CD4-positive, alpha-beta T cell treated with Interleukin-17A for 4 hours (primary cell): ENCODE data around the gene SERPINE1.
"Not testable (repeated sequence)": the region's sequence is repeated elsewhere in the genome, so short reads cannot be mapped to it uniquely, and the experiment has no call there.

Experiments
- DNase-seq: peaks from one replicate; pipeline ENCODE4 v3.0.0-alpha.2; 2020; ENCODE audit warnings: mixed read lengths

Gene SERPINE1

DNA sequence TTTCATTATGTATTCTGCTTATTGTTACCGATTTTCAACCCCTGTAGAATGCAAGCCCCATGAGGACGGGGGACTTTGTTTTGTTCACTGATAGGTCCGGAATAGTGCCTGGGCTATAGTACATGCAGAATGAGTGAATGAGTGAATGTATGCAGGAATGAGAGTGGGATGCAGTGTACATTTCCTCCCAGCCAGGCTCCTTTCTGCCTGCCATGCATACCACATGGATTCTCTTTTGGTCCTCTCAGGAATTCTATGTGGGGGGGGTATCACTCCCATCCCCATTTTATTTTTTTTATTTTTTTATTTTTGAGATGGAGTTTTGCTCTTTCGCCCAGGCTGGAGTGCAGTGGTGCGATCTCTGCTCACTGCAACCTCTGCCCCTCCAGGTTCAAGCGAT is 24.9 kb upstream of the SERPINE1 start:
- no peak for DNase-seq

- not testable (repeated sequence) for DNase-seq
These were observed 23.2 kb upstream of the SERPINE1 start for GRCh38 chr7:101103701-101104100.

- DNase-seq: no peak
These were observed 22.7 kb upstream of the SERPINE1 start for GRCh38 chr7:101104193-101104713.

DNA sequence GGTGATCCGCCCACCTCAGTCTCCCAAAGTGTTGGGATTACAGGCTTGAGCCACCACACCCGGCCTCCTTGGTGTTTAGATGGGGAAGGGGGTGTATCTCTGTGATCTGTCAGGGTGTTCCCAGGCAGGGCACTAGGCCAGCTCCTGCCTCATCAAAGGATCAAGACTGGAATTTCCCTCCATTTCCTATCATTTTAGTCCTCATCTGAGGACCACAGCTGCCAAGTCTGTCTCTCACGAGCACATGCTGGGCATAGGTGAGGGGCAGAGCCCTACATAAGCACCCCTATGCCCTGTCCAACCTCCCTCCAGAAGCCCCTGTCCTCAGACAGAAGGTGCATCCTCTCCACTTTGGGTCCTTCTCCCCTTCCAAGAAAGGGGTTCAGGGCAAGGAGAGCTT is 22.1 kb upstream of the SERPINE1 start:
- no peak for DNase-seq

- not testable (repeated sequence) for DNase-seq
These were observed 21.7 kb upstream of the SERPINE1 start for GRCh38 chr7:101105248-101105647.

GRCh38 chr7:101106386-101106785 is 20.5 kb upstream of the SERPINE1 start:
- no peak for DNase-seq

- DNase-seq: no peak
These were observed 18.5 kb upstream of the SERPINE1 start for GRCh38 chr7:101108330-101108857.

DNA sequence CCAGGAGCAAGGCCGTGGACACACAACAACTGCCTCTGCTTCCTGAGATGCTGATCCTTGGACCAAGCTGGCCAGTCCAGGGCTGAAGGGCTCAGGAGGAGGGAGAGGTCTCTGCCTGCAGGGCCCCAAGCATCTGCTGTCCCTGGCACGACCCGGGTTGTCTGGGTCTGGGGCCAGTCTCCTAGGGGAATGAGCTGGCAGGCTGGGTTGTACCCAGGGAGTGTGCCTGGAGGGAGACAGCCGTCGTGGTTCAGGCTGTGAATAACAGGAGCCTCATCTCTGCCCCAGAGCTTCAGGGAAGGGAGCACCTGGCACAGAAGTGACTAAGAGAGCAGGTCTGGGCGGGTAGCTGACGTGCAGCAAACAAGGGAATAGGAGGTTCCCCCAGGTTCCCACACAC is 17.9 kb upstream of the SERPINE1 start:
- DNase-seq: no peak

- no peak for DNase-seq
These were observed 17.5 kb upstream of the SERPINE1 start for GRCh38 chr7:101109368-101109767.

GRCh38 chr7:101111261-101111660 is 15.6 kb upstream of the SERPINE1 start:
- DNase-seq: no peak

DNA sequence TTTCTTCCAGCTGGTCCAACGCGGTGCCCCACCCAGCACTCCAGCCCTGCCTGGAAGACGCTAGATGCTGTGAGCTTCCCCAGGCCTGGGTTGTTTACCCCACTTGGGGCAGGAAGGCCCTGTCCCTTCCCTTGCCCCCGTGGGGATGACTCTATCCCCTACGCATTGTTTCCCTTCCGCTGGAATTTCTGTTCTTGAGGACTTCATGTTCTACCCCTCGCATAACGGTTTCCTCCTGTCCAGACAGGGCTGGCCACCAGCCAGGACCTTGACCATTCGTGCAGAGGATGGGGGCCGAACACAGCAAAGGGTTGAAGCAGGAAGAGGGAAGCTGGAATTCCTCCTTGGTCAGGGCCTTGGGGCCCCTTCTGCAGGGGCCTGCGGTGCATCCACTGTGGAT is 14.7 kb upstream of the SERPINE1 start:
- no peak for DNase-seq

- not testable (repeated sequence) for DNase-seq
These were observed 13.8 kb upstream of the SERPINE1 start for GRCh38 chr7:101113140-101113539.

GRCh38 chr7:101113836-101114235 is 13.1 kb upstream of the SERPINE1 start:
- DNase-seq: no peak

GRCh38 chr7:101114492-101114891 is 12.4 kb upstream of the SERPINE1 start:
- DNase-seq: no peak

- no peak for DNase-seq
These were observed 11.7 kb upstream of the SERPINE1 start for GRCh38 chr7:101115215-101115614.

DNA sequence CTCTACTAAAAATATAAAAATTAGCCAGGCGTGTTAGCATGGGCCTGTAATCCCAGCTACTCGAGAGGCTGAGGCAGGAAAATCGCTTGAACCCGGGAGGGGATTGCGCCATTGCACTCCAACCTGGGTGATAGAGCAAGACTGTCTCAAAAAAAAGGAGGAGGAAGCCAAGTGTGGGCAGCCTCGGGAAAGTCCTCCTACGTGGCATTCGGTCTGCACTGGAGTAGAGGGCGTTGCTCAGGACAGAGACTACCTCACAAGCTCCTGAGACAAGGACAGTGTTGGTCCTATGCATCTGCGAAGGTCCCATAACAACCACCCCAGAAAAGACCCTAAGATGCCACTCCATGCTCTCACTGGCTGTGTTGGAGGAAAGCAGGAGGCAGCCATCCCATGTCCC is 10.0 kb upstream of the SERPINE1 start:
- DNase-seq: no peak

- no peak for DNase-seq
These were observed 8.0 kb upstream of the SERPINE1 start for GRCh38 chr7:101118856-101119255.

GRCh38 chr7:101119876-101120275 is 7.0 kb upstream of the SERPINE1 start:
- DNase-seq: no peak

GRCh38 chr7:101120315-101120714 is 6.6 kb upstream of the SERPINE1 start:
- DNase-seq: no peak

DNA sequence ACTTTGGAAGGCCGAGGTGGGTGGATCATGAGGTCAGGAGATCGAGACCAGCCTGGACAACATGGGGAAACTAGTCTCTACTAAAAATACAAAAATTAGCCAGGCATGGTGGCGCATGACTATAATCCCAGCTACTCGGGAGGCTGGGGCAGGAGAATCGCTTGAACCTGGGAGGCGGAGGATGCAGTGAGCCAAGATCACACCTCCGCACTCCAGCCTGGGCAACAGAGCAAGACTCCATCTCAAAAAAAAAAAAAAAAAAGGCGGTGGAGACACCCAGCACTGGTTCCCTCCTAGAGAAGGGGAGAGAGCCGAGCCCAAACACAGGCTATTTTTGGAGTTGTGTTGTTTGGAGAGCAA is 5.3 kb upstream of the SERPINE1 start:
- DNase-seq: not testable (repeated sequence)

- no peak for DNase-seq
These were observed 4.6 kb upstream of the SERPINE1 start for GRCh38 chr7:101121991-101122932.

DNA sequence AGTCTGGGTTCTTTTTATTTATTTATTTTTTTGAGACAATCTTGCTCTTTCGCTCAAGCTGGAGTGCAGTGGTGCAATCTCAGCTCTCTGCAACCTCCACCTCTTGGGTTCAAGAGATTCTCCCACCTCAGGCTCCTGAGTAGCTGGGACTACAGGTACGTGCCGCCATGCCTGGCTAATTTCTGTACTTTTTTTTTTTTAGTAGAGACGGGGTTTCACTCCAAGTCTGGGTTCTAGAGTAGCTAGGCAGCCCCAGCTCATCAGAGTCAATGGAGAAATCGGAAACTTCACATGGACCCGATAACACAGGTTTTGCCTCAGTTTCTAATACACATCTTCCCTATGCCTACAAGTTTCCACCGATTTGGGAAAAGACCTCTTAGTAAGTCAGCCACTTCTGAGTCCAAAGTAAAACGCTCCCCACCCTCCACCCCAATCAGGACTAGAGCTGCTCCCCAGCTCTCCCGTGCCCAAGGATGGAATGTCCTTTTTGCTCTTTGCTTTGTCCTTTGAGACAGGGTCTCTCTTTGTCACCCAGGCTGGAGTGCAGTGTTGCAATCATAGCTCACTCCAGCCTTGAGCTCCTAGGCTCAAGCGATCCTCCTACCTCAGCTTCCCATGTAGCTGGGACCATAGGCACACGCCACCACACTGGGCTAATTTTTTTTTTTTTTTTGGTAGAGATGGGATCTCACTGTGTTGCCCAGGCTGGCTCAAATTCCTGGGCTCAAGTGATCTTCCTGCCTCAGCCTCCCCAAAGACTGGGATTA is 3.8 kb upstream of the SERPINE1 start:
- no peak for DNase-seq

- DNase-seq: no peak
These were observed 3.2 kb upstream of the SERPINE1 start for GRCh38 chr7:101123703-101124068.
